ENCODE results near the gene KLK4. TPM values are rescaled to one million over a fixed set of nuclear protein-coding genes. Genes with fewer than 3 reads are reported as not detected.

Gene KLK4
- total and polyA plus RNA-seq, 2 donors (not counting 3 experiments of a cell fraction or from before 2014, with no cell fraction given) = not detected

DNA sequence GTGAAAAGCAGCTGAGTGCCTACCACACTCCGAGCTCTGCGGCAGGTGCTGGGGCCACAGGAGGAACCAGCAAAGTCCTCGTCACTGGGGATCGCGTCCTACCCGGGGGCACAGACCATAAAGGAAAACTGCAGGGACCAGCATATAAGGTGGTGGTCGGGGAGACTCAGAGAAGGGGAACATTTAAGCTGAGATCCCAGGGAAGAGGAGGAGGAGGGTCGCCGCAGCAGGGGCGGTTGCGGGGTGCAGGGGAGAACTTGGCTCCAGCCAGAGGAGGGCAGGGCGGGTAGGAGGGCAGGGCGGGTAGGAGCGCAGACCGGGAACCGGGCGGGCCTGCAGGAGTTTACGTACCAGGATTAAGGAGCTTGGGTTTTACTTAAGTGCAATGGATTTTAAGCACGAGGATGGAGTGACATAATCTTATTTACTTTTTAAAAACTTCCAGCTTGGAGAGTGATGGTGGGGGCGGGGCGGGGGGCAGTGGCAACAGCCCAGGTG lies 956 bp upstream of the KLK4 start:
- dilution Hi-C loops (cut with MboI; ENCODE audit: extremely low pct_ligation_motif_present, low sequenced_read_pairs) (no loop called here), intact Hi-C loops (cut with micrococcal nuclease) (loop anchor here (10.0 kb wide), 1 partner anchor 1183 kb away; the partner anchor contains the start of gene ZNF841)
- H3K9me1 ChIP-seq (replicated peaks; ENCODE audit: control insufficient read depth, extremely low read depth, insufficient read depth, low read length) = no peaks in the 10 kb centered on the region
- CTCF ChIA-PET = interaction anchor here (0.8 kb wide), 1 partner anchor 10 kb away, joined by 3 read pairs; no protein-coding TSS in a partner anchor
- peaks cover 18 to 24% of the 10 kb centered on the region in 2 experiments for H3K27me3 ChIP-seq (ENCODE audit: control insufficient read depth in 2 of 2, insufficient read depth in 2 of 2, low read length in 2 of 2)
- no TSS peak for BruUV-seq (replicated peaks)
- H3K4me2 ChIP-seq (ENCODE audit: insufficient read depth, low read length) = no peak overlapping the region
- TF ChIP-seq FOS (IDR thresholded peaks at IDR 0.05; ENCODE audit: borderline replicate concordance, insufficient read depth, low read length) (no peak), GATA2 (IDR thresholded peaks at IDR 0.05; ENCODE audit: insufficient read depth, insufficient read length, low read depth, low read length) (no peak), POLR2AphosphoS5 (IDR thresholded peaks at IDR 0.05; ENCODE audit: insufficient read depth, low read depth, low read length) (no peak), CTCF (IDR thresholded peaks at IDR 0.05; ENCODE audit: extremely low read depth in 1 of 2, insufficient read depth in 1 of 2, low read depth in 1 of 2, low read length in 2 of 2) (no peak), POLR2A (IDR thresholded peaks at IDR 0.05; ENCODE audit: low read depth, low read length) (no peak), JUN (IDR thresholded peaks at IDR 0.05; ENCODE audit: borderline replicate concordance, insufficient read depth, insufficient read length, low read depth) (no peak), MYC (IDR thresholded peaks at IDR 0.05; ENCODE audit: low read depth, low read length) (no peak), EZH2 (IDR thresholded peaks at IDR 0.05; ENCODE audit: borderline replicate concordance, low read depth, low read length, severe bottlenecking) (no peak)
- TF ChIP-seq, protein P1, sequence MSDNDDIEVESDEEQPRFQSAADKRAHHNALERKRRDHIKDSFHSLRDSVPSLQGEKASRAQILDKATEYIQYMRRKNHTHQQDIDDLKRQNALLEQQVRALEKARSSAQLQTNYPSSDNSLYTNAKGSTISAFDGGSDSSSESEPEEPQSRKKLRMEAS (IDR thresholded peaks at IDR 0.05; ENCODE audit: insufficient read depth, insufficient read length) = no peak
- no peaks in the 10 kb centered on the region for H3K9me3 ChIP-seq (replicated peaks; ENCODE audit: control insufficient read depth, insufficient read depth, low read length)
- no peaks in the 10 kb centered on the region for H3K4me1 ChIP-seq (ENCODE audit: control insufficient read depth, extremely low read depth, insufficient read depth, low read length)
- no peaks in the 10 kb centered on the region for H3K36me3 ChIP-seq (ENCODE audit: control insufficient read depth in 2 of 2, extremely low read depth in 1 of 2, insufficient read depth in 2 of 2, low read length in 2 of 2)
- POLR2A ChIA-PET = no interaction called here
- H3K27ac ChIP-seq (ENCODE audit: insufficient read depth, low read depth, low read length) = no peak overlapping the region
- no peaks in the 10 kb centered on the region for H4K20me1 ChIP-seq (replicated peaks; ENCODE audit: control insufficient read depth, extremely low read depth, insufficient read depth, low read length)
- H3K4me3 ChIP-seq (replicated peaks in 1 of 3; ENCODE audit: insufficient read depth in 1 of 3, low read depth in 1 of 3, low read length in 3 of 3) = no peak overlapping the region
- no peak overlapping the region for H3K9ac ChIP-seq (replicated peaks; ENCODE audit: extremely low read depth, insufficient read depth, low read length)
- no peaks in the 10 kb centered on the region for H3K79me2 ChIP-seq (ENCODE audit: control insufficient read depth, insufficient read depth, low read length)
- FAIRE-seq = no peak
- no peak overlapping the region for H2AFZ ChIP-seq (ENCODE audit: low read depth, low read length)
- no peak for DNase-seq (ENCODE audit: low read depth, low spot score)
